IMR-90 (cell line): ENCODE data around the gene ETFDH.

Experiments
- CTCF ChIP-seq: conservative IDR thresholded peaks from 2 replicates; pipeline ENCODE4 v1.5.1; 2012; ENCODE audit warnings: mild to moderate bottlenecking, low read depth, low read length, improper control_type of control experiment
- ELK1 ChIP-seq: fragments of 150-350 bp; IDR thresholded peaks from 2 replicates; pipeline ENCODE4 v1.6.1; 2016; ENCODE audit warnings: low read depth, mild to moderate bottlenecking, low read length, moderate library complexity, borderline replicate concordance
- FOS ChIP-seq: fragments of 150-350 bp; IDR thresholded peaks from 2 replicates; pipeline ENCODE4 v1.6.1; 2016; ENCODE audit warnings: low read depth, low read length
- POLR2A ChIP-seq: IDR thresholded peaks from 2 replicates; pipeline ENCODE4 v1.6.1; 2012; ENCODE audit warnings: mild to moderate bottlenecking, low read depth, low read length

DNA sequence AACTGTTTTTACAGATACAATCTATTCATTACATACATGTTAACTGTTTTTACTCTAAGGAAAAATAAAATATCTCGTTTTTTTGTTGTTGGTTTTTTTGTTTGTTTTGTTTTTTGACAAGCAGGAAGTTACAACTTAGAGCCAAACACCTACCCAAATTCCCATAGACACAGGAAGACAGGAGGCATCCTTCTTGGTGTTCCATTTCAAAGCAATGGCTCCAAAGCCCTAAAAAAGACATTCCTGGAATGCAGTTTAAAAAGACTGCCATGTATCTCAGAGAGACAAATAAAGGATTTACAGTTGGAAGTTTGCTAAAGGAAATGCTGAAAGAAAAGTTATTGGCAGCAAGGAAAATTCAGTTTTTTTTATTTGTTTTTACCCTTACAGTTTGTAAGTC lies 16.7 kb downstream of the ETFDH start:
- TF ChIP-seq CTCF (no peak), ELK1 (no peak), POLR2A (no peak), FOS (no peak)
